PFSK-1 (cell line): ENCODE measurements around the gene IGSF5.

Experiments
- FOXP2 ChIP-seq: optimal IDR thresholded peaks from 2 replicates; pipeline ENCODE3; 2011; ENCODE audit warnings: borderline replicate concordance, control low read depth, inconsistent platforms; ENCODE audit not compliant: insufficient read depth; ENCODE audit errors: extremely low read length, extremely low read depth
- POLR2AphosphoS5 ChIP-seq: IDR thresholded peaks from 2 replicates; pipeline ENCODE4 v1.6.1; 2012; ENCODE audit warnings: low read depth, mild to moderate bottlenecking, control low read depth, low read length, moderate library complexity
- SIN3A ChIP-seq: IDR thresholded peaks from 2 replicates; pipeline ENCODE4 v1.6.1; 2012; ENCODE audit warnings: mild to moderate bottlenecking, low read length, moderate library complexity, borderline replicate concordance; ENCODE audit not compliant: insufficient read depth
- TAF1 ChIP-seq: IDR thresholded peaks from 2 replicates; pipeline ENCODE4 v1.6.1; 2012; ENCODE audit warnings: low read length, control low read depth, borderline replicate concordance; ENCODE audit not compliant: insufficient read depth
- TF ChIP-seq, protein P1 (sequence below), 2 experiments: IDR thresholded peaks; 2 replicates each; pipeline versions ENCODE4 v1.6.1 to v1.8.0; 2011 to 2012; ENCODE audit warnings: low read depth in 2 of 2, low read length in 2 of 2, control low read depth in 1 of 2, inconsistent platforms in 1 of 2, mild to moderate bottlenecking in 1 of 2, moderate library complexity in 1 of 2; ENCODE audit not compliant: insufficient read depth in 1 of 2

IGSF5 gene

DNA sequence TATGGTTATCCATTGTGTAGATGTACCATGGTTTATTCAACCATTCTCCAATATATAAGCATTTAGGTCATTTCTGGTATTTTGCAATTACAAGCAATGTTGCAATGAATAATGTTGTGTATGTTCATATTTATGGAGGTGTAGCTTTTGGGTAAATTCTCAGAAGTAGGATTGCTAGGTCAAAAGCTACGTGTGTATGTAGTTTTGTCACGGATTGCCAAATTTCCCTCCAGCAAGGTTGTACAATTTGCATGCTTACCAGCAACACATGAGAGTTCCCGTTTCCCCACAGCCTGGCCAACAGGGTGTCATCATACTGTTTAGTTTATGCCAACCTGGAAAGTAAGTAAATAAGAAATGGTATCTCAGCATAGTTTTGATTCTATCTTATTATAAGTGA is 36.3 kb downstream of the IGSF5 start:
- TF ChIP-seq POLR2AphosphoS5 (no peak), TAF1 (no peak), FOXP2 (no peak), SIN3A (no peak)
- TF ChIP-seq, protein P1, sequence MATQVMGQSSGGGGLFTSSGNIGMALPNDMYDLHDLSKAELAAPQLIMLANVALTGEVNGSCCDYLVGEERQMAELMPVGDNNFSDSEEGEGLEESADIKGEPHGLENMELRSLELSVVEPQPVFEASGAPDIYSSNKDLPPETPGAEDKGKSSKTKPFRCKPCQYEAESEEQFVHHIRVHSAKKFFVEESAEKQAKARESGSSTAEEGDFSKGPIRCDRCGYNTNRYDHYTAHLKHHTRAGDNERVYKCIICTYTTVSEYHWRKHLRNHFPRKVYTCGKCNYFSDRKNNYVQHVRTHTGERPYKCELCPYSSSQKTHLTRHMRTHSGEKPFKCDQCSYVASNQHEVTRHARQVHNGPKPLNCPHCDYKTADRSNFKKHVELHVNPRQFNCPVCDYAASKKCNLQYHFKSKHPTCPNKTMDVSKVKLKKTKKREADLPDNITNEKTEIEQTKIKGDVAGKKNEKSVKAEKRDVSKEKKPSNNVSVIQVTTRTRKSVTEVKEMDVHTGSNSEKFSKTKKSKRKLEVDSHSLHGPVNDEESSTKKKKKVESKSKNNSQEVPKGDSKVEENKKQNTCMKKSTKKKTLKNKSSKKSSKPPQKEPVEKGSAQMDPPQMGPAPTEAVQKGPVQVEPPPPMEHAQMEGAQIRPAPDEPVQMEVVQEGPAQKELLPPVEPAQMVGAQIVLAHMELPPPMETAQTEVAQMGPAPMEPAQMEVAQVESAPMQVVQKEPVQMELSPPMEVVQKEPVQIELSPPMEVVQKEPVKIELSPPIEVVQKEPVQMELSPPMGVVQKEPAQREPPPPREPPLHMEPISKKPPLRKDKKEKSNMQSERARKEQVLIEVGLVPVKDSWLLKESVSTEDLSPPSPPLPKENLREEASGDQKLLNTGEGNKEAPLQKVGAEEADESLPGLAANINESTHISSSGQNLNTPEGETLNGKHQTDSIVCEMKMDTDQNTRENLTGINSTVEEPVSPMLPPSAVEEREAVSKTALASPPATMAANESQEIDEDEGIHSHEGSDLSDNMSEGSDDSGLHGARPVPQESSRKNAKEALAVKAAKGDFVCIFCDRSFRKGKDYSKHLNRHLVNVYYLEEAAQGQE (IDR thresholded peaks at IDR 0.05; ENCODE audit: insufficient read depth in 1 of 2, low read depth in 2 of 2, low read length in 2 of 2): no peak

DNA sequence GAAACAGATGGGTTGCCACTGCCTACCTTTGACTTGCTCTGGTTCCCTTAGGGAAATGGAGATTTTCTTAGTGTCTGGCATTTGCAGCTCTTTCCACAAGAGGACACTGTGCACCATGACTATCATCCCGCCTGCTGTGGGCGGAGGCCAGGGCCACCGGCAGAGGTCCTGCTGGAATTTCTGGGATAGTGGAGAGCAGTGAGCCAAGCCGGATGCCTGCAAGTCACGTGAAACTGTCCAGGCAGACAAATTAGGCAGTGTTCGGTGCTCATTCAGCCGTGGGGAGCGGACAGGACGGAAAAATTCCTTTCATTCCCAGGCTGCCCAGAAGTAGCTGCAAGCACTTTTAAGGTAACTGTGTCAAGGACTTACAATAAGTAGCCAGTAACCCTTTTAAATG is 43.4 kb downstream of the IGSF5 start:
- TF ChIP-seq FOXP2: no peak
- no peak for TF ChIP-seq POLR2AphosphoS5
- no peak for TF ChIP-seq SIN3A
- TF ChIP-seq, protein P1 (IDR thresholded peaks at IDR 0.05; ENCODE audit: insufficient read depth in 1 of 2, low read depth in 2 of 2, low read length in 2 of 2): no peak
- no peak for TF ChIP-seq TAF1

DNA sequence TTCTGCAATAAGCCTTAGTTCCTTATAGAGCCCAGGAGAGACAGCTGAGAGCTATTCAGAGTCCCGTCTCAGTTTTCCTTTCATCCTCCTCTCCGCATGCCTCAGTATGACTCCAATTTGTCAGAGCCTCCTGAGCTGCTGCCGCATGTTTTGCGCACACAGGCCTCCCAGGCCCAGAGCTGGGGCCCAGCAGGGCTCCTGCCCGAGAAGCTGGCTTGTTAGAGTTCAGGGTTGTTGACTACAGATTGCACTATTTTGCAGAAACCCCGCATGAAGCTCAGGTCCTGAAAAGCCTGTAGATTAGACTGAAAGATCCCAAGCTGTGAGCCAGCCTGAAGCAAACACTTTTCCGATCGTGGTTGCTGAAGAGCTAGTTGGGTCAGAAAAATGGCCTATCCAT is 51.5 kb downstream of the IGSF5 start:
- no peak for TF ChIP-seq TAF1
- TF ChIP-seq, protein P1 (IDR thresholded peaks at IDR 0.05; ENCODE audit: insufficient read depth in 1 of 2, low read depth in 2 of 2, low read length in 2 of 2): no peak
- TF ChIP-seq SIN3A: no peak
- no peak for TF ChIP-seq FOXP2
- TF ChIP-seq POLR2AphosphoS5: no peak

DNA sequence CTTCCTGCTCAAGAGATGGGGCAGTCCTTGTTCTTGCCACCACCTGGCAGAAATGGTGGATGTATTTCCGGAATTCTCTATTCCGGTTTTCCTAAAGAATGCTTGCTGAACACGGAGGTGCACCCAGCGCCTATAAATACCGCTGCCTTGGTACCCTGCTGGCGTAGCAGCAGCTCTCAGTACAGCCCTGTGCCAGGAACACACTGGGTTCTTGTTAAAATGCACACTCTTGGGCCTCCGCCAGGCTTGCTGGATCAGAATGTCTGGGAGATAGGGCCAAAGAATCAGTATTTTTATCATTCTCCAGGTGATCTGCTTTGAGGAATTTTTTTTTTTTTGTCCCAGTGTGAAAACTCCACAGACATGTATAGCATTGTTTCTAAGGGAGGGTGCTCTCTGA is 54.2 kb downstream of the IGSF5 start:
- no peak for TF ChIP-seq TAF1
- TF ChIP-seq POLR2AphosphoS5: no peak
- TF ChIP-seq, protein P1 (IDR thresholded peaks at IDR 0.05; ENCODE audit: insufficient read depth in 1 of 2, low read depth in 2 of 2, low read length in 2 of 2): no peak
- no peak for TF ChIP-seq SIN3A
- no peak for TF ChIP-seq FOXP2

DNA sequence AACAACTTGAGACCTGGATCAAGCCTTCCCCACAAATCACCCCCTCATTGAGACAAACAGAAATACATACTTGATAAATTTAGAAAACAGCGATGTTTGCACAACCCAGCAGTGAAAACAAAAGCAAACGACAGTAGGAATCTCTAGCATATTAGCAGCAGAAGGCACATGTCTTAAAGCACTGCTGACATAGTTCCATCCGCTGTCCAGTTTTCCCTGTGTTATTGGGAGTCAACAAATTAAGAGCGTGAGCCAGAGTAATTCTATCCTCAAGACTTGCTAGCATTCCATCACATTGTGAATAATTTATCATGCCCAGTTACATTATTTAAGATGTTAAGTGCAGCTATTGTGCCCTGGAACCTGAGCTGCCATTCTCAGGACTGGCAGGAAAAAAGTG is 55.3 kb downstream of the IGSF5 start:
- TF ChIP-seq, protein P1 (IDR thresholded peaks at IDR 0.05; ENCODE audit: insufficient read depth in 1 of 2, low read depth in 2 of 2, low read length in 2 of 2): no peak
- TF ChIP-seq SIN3A: no peak
